ENCODE data around the gene ZYG11B. TPM values are rescaled to one million over a fixed set of nuclear protein-coding genes. Genes with fewer than 3 reads are reported as not detected.
"Not testable (repeated sequence)": the region's sequence is repeated elsewhere in the genome, so short reads cannot be mapped to it uniquely, and the experiment has no call there.

Gene ZYG11B
- total and polyA plus RNA-seq, 8 donors: 3.5 to 56.9 (median 15.7) TPM

DNA sequence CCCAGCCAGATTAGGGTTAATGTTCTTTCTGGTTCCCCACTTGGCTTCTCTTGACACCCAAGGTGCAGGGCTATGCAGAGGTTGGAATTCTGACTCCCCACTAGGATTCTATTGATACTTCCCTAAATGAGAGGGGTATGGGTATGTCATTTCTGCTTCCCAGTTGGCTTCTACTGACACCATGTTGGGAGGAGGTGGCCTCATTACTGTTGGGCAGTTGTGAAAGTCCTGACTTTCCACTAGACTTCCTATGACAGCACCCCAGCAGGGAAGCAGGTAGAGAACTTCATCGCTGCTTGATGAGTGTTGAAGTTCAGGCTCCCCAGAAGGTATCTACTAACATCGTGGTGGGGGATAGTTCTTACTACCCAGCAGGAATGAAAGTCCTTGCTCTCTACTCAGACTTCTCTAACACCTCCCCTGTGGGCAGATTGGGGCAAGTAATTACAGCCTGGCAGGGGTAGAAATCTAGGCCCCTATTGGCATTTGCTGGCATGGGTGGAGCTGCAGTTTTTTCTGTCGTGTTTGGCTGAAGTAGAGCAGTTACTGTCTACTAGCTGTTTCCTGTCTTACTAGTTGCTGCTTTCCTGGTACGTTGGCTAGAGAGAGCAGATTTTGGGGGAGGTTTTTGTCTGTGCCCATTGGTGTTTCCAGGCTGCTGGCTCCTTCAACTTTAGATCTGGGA lies 41.5 kb downstream of the ZYG11B start:
- H3K4me3 ChIP-seq: no peak overlapping the region
- intact Hi-C loops (cut with DNase I; ENCODE audit: low total_unique reads): no loop called here
- no peak overlapping the region for H3K27ac ChIP-seq

DNA sequence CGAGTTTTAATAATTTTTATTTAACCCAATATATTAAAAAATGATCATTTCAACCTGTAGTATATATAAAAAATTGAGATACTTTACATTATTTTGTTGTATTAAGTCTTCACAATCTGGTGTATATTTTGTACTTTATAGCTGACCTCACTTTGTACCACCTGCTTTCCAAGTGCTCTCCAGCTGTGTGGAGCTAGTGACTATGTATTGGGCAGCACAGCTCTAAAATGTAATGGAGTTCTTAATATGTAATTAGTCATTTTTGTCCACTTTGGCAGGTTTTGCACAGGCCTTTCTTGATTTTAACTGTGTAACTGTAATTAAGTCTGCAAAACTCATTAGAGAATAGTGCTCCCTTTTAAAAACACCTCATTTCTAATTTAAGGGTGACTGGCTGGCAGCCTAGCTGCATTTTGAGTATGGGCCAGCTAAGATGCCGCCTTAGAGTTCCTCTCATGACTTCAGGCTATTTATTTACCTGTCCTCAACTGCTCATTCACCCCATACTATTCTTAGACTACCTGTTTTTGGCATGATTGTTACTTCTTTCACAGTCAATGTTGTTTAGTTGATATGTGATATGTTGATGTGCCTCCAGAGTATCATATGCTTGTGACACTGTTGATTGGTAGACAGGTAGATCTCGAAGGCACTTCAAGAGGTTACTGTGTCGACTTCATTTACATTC lies 43.2 kb downstream of the ZYG11B start:
- DNase-seq: no peak
- H3K4me1 ChIP-seq: peaks cover 0 to 7% (median 0%) of the 10 kb centered on the region in 4 donors
- H3K27ac ChIP-seq: no peak overlapping the region
- 84 to 92% (median 88%) methylated on average over 4 of the region's 4 CpGs for WGBS, 5 donors
- TF ChIP-seq POLR2A (IDR thresholded peaks at IDR 0.05): no peak
- no peak for TF ChIP-seq EP300 (IDR thresholded peaks at IDR 0.05)
- TF ChIP-seq POLR2AphosphoS5 (IDR thresholded peaks at IDR 0.05): no peak
- TF ChIP-seq, protein P1, sequence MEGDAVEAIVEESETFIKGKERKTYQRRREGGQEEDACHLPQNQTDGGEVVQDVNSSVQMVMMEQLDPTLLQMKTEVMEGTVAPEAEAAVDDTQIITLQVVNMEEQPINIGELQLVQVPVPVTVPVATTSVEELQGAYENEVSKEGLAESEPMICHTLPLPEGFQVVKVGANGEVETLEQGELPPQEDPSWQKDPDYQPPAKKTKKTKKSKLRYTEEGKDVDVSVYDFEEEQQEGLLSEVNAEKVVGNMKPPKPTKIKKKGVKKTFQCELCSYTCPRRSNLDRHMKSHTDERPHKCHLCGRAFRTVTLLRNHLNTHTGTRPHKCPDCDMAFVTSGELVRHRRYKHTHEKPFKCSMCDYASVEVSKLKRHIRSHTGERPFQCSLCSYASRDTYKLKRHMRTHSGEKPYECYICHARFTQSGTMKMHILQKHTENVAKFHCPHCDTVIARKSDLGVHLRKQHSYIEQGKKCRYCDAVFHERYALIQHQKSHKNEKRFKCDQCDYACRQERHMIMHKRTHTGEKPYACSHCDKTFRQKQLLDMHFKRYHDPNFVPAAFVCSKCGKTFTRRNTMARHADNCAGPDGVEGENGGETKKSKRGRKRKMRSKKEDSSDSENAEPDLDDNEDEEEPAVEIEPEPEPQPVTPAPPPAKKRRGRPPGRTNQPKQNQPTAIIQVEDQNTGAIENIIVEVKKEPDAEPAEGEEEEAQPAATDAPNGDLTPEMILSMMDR (IDR thresholded peaks at IDR 0.05): no peak
- no peak overlapping the region for H3K4me3 ChIP-seq
- intact Hi-C loops (cut with DNase I; ENCODE audit: low total_unique reads): no loop called here
- peaks cover 0 to 39% (median 32%) of the 10 kb centered on the region in 4 donors for H3K36me3 ChIP-seq
- H3K27me3 ChIP-seq: no peaks in the 10 kb centered on the region
- no peaks in the 10 kb centered on the region for H3K9me3 ChIP-seq

More for the DNA sequence above, 41.5 kb downstream of the ZYG11B start:
- Histone ChIP-seq H3K9me3 (no peaks in the 10 kb centered on the region), H3K36me3 (peaks cover 0 to 26% (median 23%) of the 10 kb centered on the region in 4 donors), H3K27me3 (no peaks in the 10 kb centered on the region), H3K4me1 (peaks cover 0 to 7% (median 0%) of the 10 kb centered on the region in 4 donors)
- 74 to 84% (median 78%) methylated on average over 2 to 4 of the region's 4 CpGs for WGBS, 5 donors
- DNase-seq: no peak
- TF ChIP-seq, protein P1 (IDR thresholded peaks at IDR 0.05): no peak

DNA sequence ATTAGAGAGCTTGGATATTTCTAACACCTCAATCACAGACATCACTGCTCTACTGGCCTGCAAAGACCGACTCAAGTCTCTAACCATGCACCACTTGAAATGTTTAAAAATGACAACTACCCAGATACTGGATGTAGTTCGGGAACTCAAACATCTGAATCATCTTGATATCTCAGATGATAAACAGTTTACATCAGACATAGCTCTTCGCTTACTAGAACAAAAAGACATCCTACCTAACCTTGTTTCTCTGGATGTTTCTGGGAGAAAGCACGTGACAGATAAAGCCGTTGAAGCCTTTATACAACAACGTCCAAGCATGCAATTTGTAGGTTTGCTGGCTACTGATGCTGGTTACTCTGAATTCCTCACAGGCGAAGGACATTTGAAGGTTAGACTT lies 45.1 kb downstream of the ZYG11B start:
- Histone ChIP-seq H3K4me1 (peaks cover 0 to 7% (median 0%) of the 10 kb centered on the region in 4 donors), H3K4me3 (no peak overlapping the region), H3K27me3 (no peaks in the 10 kb centered on the region), H3K36me3 (peaks cover 0 to 51% (median 41%) of the 10 kb centered on the region in 4 donors), H3K9me3 (no peaks in the 10 kb centered on the region), H3K27ac (no peak overlapping the region)
- 75 to 90% (median 89%) methylated on average over 7 of the region's 7 CpGs for WGBS, 5 donors
- no peak for DNase-seq
- intact Hi-C loops (cut with DNase I; ENCODE audit: low total_unique reads): no loop called here
- no peak for TF ChIP-seq POLR2AphosphoS5 (IDR thresholded peaks at IDR 0.05)

DNA sequence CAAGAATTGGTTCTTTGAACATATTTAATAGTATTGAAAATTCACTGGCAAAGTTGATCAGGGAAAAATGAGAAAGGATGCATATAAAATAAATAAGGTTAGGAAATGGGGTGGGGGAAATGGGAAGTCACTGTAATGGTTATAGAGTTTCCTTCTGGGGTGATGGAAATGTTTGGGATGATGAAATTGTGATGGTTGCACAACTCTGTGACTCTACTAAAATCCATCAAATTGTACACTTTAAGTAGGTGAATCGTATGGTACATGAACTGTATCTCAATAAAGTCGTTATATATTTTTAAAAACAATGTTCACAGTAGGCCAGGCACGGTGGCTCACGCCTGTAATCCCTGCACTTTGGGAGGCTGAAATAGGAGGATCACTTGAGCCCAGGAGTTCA lies 59.9 kb downstream of the ZYG11B start:
- no peak overlapping the region for H3K4me3 ChIP-seq
- TF ChIP-seq EP300 (IDR thresholded peaks at IDR 0.05) (no peak), POLR2A (IDR thresholded peaks at IDR 0.05) (no peak), POLR2AphosphoS5 (IDR thresholded peaks at IDR 0.05) (no peak)
- TF ChIP-seq, protein P1 (IDR thresholded peaks at IDR 0.05): no peak
- H3K27ac ChIP-seq: no peak overlapping the region
- H3K36me3 ChIP-seq: peaks cover 27 to 85% (median 80%) of the 10 kb centered on the region in 4 donors
- no peaks in the 10 kb centered on the region for H3K4me1 ChIP-seq
- 92 to 99% (median 96%) methylated on average over 4 of the region's 4 CpGs for WGBS, 5 donors
- intact Hi-C loops (cut with DNase I; ENCODE audit: low total_unique reads): no loop called here
- no peaks in the 10 kb centered on the region for H3K9me3 ChIP-seq
- DNase-seq: no peak
- H3K27me3 ChIP-seq: no peaks in the 10 kb centered on the region

DNA sequence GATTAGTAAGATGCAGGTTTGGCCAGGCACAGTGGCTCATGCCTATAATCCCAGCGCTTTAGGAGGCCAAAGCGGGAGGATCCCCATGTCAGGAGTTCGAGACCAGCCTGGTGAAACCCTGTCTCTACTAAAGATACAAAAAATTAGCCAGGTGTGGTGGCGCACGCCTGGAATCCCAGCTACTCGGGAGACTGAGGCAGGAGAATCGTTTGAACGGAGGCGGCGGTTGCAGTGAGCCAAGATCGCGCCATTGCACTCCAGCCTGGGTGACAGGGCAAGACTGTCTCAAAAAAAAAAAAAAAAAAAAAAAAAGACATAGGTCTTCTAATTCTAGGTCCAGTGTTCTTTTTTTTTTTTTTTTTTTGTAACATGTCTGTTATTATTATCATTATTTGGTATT lies 64.2 kb downstream of the ZYG11B start:
- intact Hi-C loops (cut with DNase I; ENCODE audit: low total_unique reads): not testable (repeated sequence)
- WGBS, 5 donors: 95 to 99% (median 97%) methylated on average over 12 of the region's 12 CpGs
- H3K36me3 ChIP-seq: peaks cover 10 to 81% (median 73%) of the 10 kb centered on the region in 4 donors

More for the DNA sequence above, 64.2 kb downstream of the ZYG11B start:
- not testable (repeated sequence) for H3K9me3 ChIP-seq, DNase-seq, H3K27me3 ChIP-seq, H3K27ac ChIP-seq, H3K4me3 ChIP-seq, H3K4me1 ChIP-seq
